RWPE2 (cell line): Measurements from ENCODE around the gene SDCBP2.

Experiments used
- ATAC-seq: fragments of 200-7000 bp; cut with Tn5 transposase; 3 replicates; pipeline ENCODE4 v1.9.1; 2021; ENCODE audit warnings: low read depth
- DNase-seq: peaks from one replicate; pipeline ENCODE4 v3.0.0-alpha.2; 2020; ENCODE audit warnings: low spot score
- H3K27ac ChIP-seq: fragments of 450-650 bp; 2 replicates; pipeline ENCODE4 v1.5.1; 2017; ENCODE audit warnings: mild to moderate bottlenecking; ENCODE audit not compliant: poor library complexity, severe bottlenecking
- H3K27me3 ChIP-seq: fragments of 250-450 bp; sonication (Bioruptor Pico); 2 replicates; pipeline ENCODE4 v1.5.1; 2021; ENCODE audit warnings: mild to moderate bottlenecking, moderate library complexity; ENCODE audit not compliant: insufficient read depth, poor library complexity, severe bottlenecking
- H3K36me3 ChIP-seq: fragments of 250-450 bp; sonication (Bioruptor Pico); 2 replicates; pipeline ENCODE4 v1.5.1; 2020; ENCODE audit warnings: low read depth, mild to moderate bottlenecking, moderate library complexity
- H3K4me1 ChIP-seq: fragments of 250-450 bp; sonication (Bioruptor Pico); 2 replicates; pipeline ENCODE4 v1.5.1; 2021; ENCODE audit warnings: mild to moderate bottlenecking, moderate library complexity; ENCODE audit not compliant: insufficient read depth, poor library complexity, severe bottlenecking
- H3K4me3 ChIP-seq: fragments of 250-450 bp; sonication (Bioruptor Pico); 2 replicates; pipeline ENCODE4 v1.5.1; 2021; ENCODE audit warnings: mild to moderate bottlenecking, moderate library complexity; ENCODE audit not compliant: severe bottlenecking
- H3K9me3 ChIP-seq: fragments of 250-450 bp; sonication (Bioruptor Pico); 2 replicates; pipeline ENCODE4 v1.5.1; 2021; ENCODE audit warnings: mild to moderate bottlenecking, moderate library complexity; ENCODE audit not compliant: severe bottlenecking
- CTCF ChIP-seq: fragments of 450-650 bp; IDR thresholded peaks from one replicate; pipeline ENCODE4 v1.5.1; 2017; ENCODE audit warnings: mild to moderate bottlenecking, moderate library complexity; ENCODE audit not compliant: poor library complexity, severe bottlenecking

Gene SDCBP2

GRCh38 chr20:1269235-1269634 is 59.7 kb downstream of the SDCBP2 start:
- TF ChIP-seq CTCF: no peak
- Histone ChIP-seq H3K27me3 (no peaks in the 10 kb centered on the region), H3K9me3 (no peaks in the 10 kb centered on the region), H3K27ac (no peak overlapping the region), H3K4me3 (no peak overlapping the region), H3K4me1 (no peaks in the 10 kb centered on the region), H3K36me3 (no peaks in the 10 kb centered on the region)
- no peak for ATAC-seq
- no peak for DNase-seq

- Histone ChIP-seq H3K9me3 (no peaks in the 10 kb centered on the region), H3K36me3 (no peaks in the 10 kb centered on the region), H3K4me1 (no peaks in the 10 kb centered on the region), H3K27me3 (no peaks in the 10 kb centered on the region), H3K27ac (no peak overlapping the region), H3K4me3 (no peak overlapping the region)
- ATAC-seq (no peak), DNase-seq (no peak)
- no peak for TF ChIP-seq CTCF
These were observed 61.0 kb downstream of the SDCBP2 start for GRCh38 chr20:1267809-1268374.

GRCh38 chr20:1267161-1267560 is 61.8 kb downstream of the SDCBP2 start:
- no peak overlapping the region for H3K4me3 ChIP-seq

GRCh38 chr20:1266167-1266973 is 62.6 kb downstream of the SDCBP2 start, which contains the start of gene SNPH:
SNPH (plus strand) TSS chr20:1266294; CDS start chr20:1296240, 29,946 bp downstream.
- peak; percentile 92 for ATAC-seq

More at GRCh38 chr20:1267161-1267560, 61.8 kb downstream of the SDCBP2 start:
- no peak for TF ChIP-seq CTCF
- no peaks in the 10 kb centered on the region for H3K27me3 ChIP-seq
- H3K9me3 ChIP-seq: no peaks in the 10 kb centered on the region
- DNase-seq (no peak), ATAC-seq (no peak)
- H3K4me1 ChIP-seq: no peaks in the 10 kb centered on the region
- H3K36me3 ChIP-seq: no peaks in the 10 kb centered on the region
- H3K27ac ChIP-seq: no peak overlapping the region

More at GRCh38 chr20:1266167-1266973, 62.6 kb downstream of the SDCBP2 start, which contains the start of gene SNPH:
- H3K27ac ChIP-seq: peak within 1 kb of the TSS; percentile 7
- no peaks in the 10 kb centered on the region for H3K4me1 ChIP-seq
- no peak for TF ChIP-seq CTCF
- no peaks in the 10 kb centered on the region for H3K9me3 ChIP-seq
- H3K27me3 ChIP-seq: no peaks in the 10 kb centered on the region
- peak within 1 kb of the TSS; percentile 57 for H3K4me3 ChIP-seq
- no peaks in the 10 kb centered on the region for H3K36me3 ChIP-seq
- DNase-seq: no peak
